Heart right ventricle (tissue), 16 donors: ENCODE data around the gene MRGPRX4. TPM values are rescaled to one million over a fixed set of nuclear protein-coding genes. Genes with fewer than 3 reads are reported as not detected.
A peak's percentile ranks its signal among the peaks of the same experiment; 100 is the strongest.

Source experiments
- ATAC-seq, 8 donors: fragments of 200-7000 bp; cut with Tn5 transposase; one replicate each; pipeline ENCODE4 v1.9.1; 2020; ENCODE audit warnings: mild to moderate bottlenecking in 8 of 8, moderate library complexity in 8 of 8, moderate number of reproducible peaks in 1 of 8
- DNase-seq, 2 donors: peaks; one replicate each; pipeline ENCODE4 v3.0.0-alpha.2; 2020
- H3K27ac ChIP-seq, 10 donors: fragments of 200-600 bp; sonication (generic) in 2 of 10; one replicate each; pipeline versions ENCODE4 v1.5.0 to v1.8.0; 2020 to 2022; ENCODE audit warnings: mild to moderate bottlenecking in 3 of 10
- H3K27me3 ChIP-seq, 7 donors: fragments of 200-600 bp; one replicate each; pipeline ENCODE4 v1.8.0; 2021 to 2022; ENCODE audit warnings: mild to moderate bottlenecking in 2 of 7
- H3K36me3 ChIP-seq, 9 donors: fragments of 200-600 bp; sonication (generic) in 1 of 9; one replicate each; pipeline versions ENCODE4 v1.5.0 to v1.8.0; 2020 to 2022; ENCODE audit warnings: mild to moderate bottlenecking in 2 of 9
- H3K4me1 ChIP-seq, 9 donors: fragments of 200-600 bp; sonication (generic) in 1 of 9; one replicate each; pipeline versions ENCODE4 v1.5.0 to v1.8.0; 2020 to 2022; ENCODE audit warnings: mild to moderate bottlenecking in 4 of 9
- H3K4me3 ChIP-seq, 10 donors: fragments of 200-600 bp; sonication (generic) in 2 of 10; one replicate each; pipeline versions ENCODE4 v1.5.0 to v1.8.0; 2020 to 2022; ENCODE audit warnings: mild to moderate bottlenecking in 7 of 10, moderate library complexity in 2 of 10
- H3K9me3 ChIP-seq, 11 donors: fragments of 200-600 bp in 10 of 11; sonication (generic) in 2 of 11; one replicate each; pipeline versions ENCODE4 v1.5.0 to v1.8.0; 2013 to 2022; ENCODE audit warnings: mild to moderate bottlenecking in 2 of 11, control low read depth in 1 of 11, moderate library complexity in 1 of 11
- WGBS, 2 donors: extraction: QIAGEN DNeasy Blood & Tissue Kit; methylation state at CpG; one replicate each; pipeline ENCODE4 v1.1.7; 2013; ENCODE audit warnings: inconsistent platforms in 1 of 2; 5-methylcytosine and 5-hydroxymethylcytosine counted together
- intact Hi-C, 10 donors: fragments of 100-400 bp; cut with DNase I; formaldehyde crosslinking; loops; one replicate each; pipeline versions ENCODE4 v1.11.1 to v1.14.2; 2022
- polyA plus RNA-seq, 2 donors: library from polyadenylated mRNA; stranded (reverse); fragments of 200-250 nt; gene quantifications; one replicate each; pipeline ENCODE4 v1.2.3, GENCODE V29; 2013
- total RNA-seq, 10 donors: library from RNA; stranded (reverse); fragmentation: NEBNext Ultra II Directional in 3 of 10; extraction: Animal tissue kit (Norgen Biotek cat#: 25700) in 3 of 10; gene quantifications; one replicate each; pipeline versions ENCODE4 v1.2.1 to v1.2.4, GENCODE V29; 2021 to 2023
- TF ChIP-seq, protein P1 (sequence below), 9 donors: fragments of 200-600 bp; sonication (generic) in 2 of 9; IDR thresholded peaks; one replicate each; pipeline versions ENCODE4 v1.5.0 to v1.8.0; 2021 to 2022; ENCODE audit warnings: antibody characterized with exemption in 9 of 9, mild to moderate bottlenecking in 5 of 9, moderate library complexity in 1 of 9
- donor health status: Arrhythmogenic right ventricular cardiomyopathy.
- donor health status: ischemic (EF 13 %, LVEDD 7.1; RV severe dilation, severe dysfunction).
- donor health status: healthy with polysubstance abuse.
- donor health status: DM: no; HTN: yes; CAD: no.
- donor health status: DM: no; HTN: no; CAD: no.
- donor health status: ischemic (EF 25% LVEDD 6.9; RV normal size, moderate dysfunction).
- donor health status: ischemic (EF 25% LVEDD 5.7; RV mildly dilated, moderate dysfunction).
- donor health status: healthy.
- donor health status: DM: yes; HTN: yes; CAD: no.
- donor health status: Ischemic cardiomyopathy.
- donor health status: ischemic (EF 35%, LVEDD 5.7; RV mildly dilated, moderate dysfunction).
- donor health status: nonischemic (EF 11% LVEDD 7.7; RV severe dilation, severe dysfunction).
- donor health status: DM: yes; HTN: yes; CAD: no.
- donor health status: PGD.
- donor health status: ischemic (EF 29% LVEDD 5.4; RV normal size, mild dysfunction).
- donor health status: nonischemic (EF 23%, LVEDD 6.1; RV moderate dilation, normal function).

The MRGPRX4 gene
- total and polyA plus RNA-seq, 12 donors, result not detected

DNA sequence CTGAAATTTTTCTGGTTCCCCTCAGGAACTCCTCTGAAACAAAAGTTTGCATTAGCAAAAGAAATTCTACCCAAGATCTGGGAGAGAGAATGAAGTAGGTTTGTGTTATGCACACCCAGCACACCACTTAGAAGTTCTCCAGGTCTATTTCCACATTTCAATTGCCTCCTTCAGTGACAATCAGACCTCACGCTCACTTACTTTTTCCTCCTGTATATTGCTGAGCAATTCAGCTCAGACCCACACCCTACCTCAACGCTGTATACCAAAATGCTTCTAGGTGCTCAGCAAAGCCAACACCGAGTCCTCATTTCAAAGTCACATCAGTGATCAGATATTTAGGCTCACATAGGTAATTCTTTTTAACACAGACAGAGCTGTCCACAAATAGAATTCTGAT is 21.1 kb upstream of the MRGPRX4 start:
- no peak for DNase-seq
- Histone ChIP-seq H3K4me1 (no peaks in the 10 kb centered on the region), H3K4me3 (no peak overlapping the region), H3K36me3 (no peaks in the 10 kb centered on the region), H3K27me3 (peaks cover 0 to 36% (median 20%) of the 10 kb centered on the region in 7 donors), H3K27ac (no peak overlapping the region), H3K9me3 (no peaks in the 10 kb centered on the region)
- WGBS, 2 donors, result 82 to 94% methylated on average over 3 of the region's 3 CpGs
- intact Hi-C loops, result no loop called here
- no peak for ATAC-seq
- TF ChIP-seq, protein P1, sequence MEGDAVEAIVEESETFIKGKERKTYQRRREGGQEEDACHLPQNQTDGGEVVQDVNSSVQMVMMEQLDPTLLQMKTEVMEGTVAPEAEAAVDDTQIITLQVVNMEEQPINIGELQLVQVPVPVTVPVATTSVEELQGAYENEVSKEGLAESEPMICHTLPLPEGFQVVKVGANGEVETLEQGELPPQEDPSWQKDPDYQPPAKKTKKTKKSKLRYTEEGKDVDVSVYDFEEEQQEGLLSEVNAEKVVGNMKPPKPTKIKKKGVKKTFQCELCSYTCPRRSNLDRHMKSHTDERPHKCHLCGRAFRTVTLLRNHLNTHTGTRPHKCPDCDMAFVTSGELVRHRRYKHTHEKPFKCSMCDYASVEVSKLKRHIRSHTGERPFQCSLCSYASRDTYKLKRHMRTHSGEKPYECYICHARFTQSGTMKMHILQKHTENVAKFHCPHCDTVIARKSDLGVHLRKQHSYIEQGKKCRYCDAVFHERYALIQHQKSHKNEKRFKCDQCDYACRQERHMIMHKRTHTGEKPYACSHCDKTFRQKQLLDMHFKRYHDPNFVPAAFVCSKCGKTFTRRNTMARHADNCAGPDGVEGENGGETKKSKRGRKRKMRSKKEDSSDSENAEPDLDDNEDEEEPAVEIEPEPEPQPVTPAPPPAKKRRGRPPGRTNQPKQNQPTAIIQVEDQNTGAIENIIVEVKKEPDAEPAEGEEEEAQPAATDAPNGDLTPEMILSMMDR (IDR thresholded peaks at IDR 0.05), result no peak

DNA sequence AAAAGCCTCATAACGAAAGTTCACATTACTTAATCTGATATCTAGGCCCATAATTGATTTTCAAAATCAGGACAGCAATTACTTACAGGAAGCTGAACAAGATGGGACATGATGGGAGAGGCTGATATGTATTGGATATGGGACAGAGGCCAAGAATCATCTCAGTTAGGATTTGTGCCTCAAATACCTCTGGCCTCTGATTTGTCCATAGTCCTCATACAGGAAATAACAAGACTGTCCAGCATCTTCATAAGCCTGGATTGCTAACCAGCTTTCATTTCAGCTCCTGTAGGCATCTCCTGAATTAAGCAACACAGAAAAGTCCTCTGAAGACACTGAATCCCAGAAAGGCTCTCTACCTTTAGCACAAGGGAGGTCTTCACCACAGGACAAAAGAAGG is 4.3 kb upstream of the MRGPRX4 start:
- H3K27ac ChIP-seq, result no peak overlapping the region
- peaks cover 0 to 4% (median 0%) of the 10 kb centered on the region in 7 donors for H3K27me3 ChIP-seq
- ATAC-seq (no peak), DNase-seq (no peak)
- 34 to 42% methylated on average over 1 of the region's 1 CpG for WGBS, 2 donors
- peaks cover 0 to 10% (median 0%) of the 10 kb centered on the region in 11 donors for H3K9me3 ChIP-seq
- H3K4me3 ChIP-seq, result no peak overlapping the region
- intact Hi-C loops, result no loop called here
- TF ChIP-seq, protein P1 (IDR thresholded peaks at IDR 0.05), result no peak
- no peaks in the 10 kb centered on the region for H3K36me3 ChIP-seq
- H3K4me1 ChIP-seq, result no peaks in the 10 kb centered on the region

DNA sequence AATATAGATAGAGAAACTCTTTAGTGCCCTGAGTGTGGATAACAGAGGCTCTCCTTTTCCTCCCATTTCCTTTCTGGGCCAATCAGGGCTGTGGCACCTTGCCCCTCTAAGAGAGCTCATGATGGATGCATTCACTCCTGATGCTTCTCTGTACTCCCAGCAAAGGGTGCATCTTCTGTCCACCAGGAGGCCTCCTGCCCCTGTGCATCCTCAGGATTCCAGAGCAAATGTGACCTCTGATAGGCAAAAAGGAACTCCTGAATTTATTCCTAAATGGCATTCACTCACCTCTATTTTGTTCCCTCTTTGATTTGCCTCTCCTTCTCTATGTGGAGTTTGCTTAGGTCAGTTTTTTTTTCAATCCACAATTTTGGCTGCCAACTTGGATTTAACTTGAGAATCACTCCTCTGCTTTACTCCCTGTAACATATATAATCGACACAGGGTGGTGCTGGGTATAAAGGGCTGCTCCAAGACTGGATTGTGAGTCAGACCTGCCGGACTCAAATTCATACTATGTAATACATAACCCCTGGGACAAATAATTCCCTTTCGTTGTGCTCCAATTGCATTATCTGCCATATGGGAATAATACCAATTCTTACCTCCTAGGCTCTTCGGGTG is 1.1 kb upstream of the MRGPRX4 start:
- ATAC-seq, result peak in 1 of 8 donors; percentile 37
- no peak for DNase-seq
- H3K9me3 ChIP-seq, result peaks cover 0 to 8% (median 0%) of the 10 kb centered on the region in 11 donors
- TF ChIP-seq, protein P1 (IDR thresholded peaks at IDR 0.05), result peak in 4 of 9 donors; percentile 18 to 48 (median 34)
- 68 to 78% methylated on average over 4 of the region's 4 CpGs for WGBS, 2 donors
- no peaks in the 10 kb centered on the region for H3K36me3 ChIP-seq
- no peaks in the 10 kb centered on the region for H3K4me1 ChIP-seq
- H3K4me3 ChIP-seq, result no peak overlapping the region
- no peak overlapping the region for H3K27ac ChIP-seq
- intact Hi-C loops, result no loop called here
- H3K27me3 ChIP-seq, result peaks cover 0 to 19% (median 5%) of the 10 kb centered on the region in 7 donors

DNA sequence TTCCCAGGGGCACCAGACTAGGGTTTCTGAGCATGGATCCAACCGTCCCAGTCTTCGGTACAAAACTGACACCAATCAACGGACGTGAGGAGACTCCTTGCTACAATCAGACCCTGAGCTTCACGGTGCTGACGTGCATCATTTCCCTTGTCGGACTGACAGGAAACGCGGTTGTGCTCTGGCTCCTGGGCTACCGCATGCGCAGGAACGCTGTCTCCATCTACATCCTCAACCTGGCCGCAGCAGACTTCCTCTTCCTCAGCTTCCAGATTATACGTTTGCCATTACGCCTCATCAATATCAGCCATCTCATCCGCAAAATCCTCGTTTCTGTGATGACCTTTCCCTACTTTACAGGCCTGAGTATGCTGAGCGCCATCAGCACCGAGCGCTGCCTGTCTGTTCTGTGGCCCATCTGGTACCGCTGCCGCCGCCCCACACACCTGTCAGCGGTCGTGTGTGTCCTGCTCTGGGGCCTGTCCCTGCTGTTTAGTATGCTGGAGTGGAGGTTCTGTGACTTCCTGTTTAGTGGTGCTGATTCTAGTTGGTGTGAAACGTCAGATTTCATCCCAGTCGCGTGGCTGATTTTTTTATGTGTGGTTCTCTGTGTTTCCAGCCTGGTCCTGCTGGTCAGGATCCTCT is 709 bp downstream of the MRGPRX4 start:
- Histone ChIP-seq H3K36me3 (no peaks in the 10 kb centered on the region), H3K27me3 (peaks cover 0 to 32% (median 15%) of the 10 kb centered on the region in 7 donors), H3K4me3 (no peak overlapping the region), H3K9me3 (no peaks in the 10 kb centered on the region), H3K4me1 (no peaks in the 10 kb centered on the region), H3K27ac (no peak overlapping the region)
- 84 to 86% methylated on average over 28 of the region's 28 CpGs for WGBS, 2 donors
- intact Hi-C loops, result no loop called here
- no peak for ATAC-seq
- TF ChIP-seq, protein P1 (IDR thresholded peaks at IDR 0.05), result no peak
- DNase-seq, result no peak
